ENCODE measurements around the gene DSG2.

Gene DSG2

DNA sequence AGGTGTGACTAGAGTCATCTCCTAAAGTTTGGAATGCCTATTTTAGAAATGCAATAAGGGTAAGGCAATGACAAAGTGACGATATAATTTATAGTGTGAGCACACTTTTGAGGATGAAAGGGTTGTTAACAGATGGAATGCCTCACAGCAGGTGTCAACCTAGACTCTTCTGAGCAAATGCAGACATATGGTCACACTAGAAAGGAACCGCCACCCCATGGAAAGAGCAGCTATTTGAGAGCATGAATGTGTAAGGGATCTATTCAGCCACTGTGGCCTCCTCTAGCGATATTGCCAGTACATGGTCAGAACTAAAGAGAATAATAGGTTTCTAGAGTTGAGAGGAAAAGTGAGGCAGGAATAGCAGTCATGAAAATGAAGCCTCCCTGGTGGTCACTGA, 18.5 kb downstream of the DSG2 start:
- TF ChIP-seq, protein P1, sequence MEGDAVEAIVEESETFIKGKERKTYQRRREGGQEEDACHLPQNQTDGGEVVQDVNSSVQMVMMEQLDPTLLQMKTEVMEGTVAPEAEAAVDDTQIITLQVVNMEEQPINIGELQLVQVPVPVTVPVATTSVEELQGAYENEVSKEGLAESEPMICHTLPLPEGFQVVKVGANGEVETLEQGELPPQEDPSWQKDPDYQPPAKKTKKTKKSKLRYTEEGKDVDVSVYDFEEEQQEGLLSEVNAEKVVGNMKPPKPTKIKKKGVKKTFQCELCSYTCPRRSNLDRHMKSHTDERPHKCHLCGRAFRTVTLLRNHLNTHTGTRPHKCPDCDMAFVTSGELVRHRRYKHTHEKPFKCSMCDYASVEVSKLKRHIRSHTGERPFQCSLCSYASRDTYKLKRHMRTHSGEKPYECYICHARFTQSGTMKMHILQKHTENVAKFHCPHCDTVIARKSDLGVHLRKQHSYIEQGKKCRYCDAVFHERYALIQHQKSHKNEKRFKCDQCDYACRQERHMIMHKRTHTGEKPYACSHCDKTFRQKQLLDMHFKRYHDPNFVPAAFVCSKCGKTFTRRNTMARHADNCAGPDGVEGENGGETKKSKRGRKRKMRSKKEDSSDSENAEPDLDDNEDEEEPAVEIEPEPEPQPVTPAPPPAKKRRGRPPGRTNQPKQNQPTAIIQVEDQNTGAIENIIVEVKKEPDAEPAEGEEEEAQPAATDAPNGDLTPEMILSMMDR (IDR thresholded peaks at IDR 0.05; ENCODE audit: insufficient read depth, low read length, poor library complexity, severe bottlenecking), result no peak
- no peak for DNase-seq (ENCODE audit: extremely low read depth, insufficient read length)
- no peak overlapping the region for H3K4me3 ChIP-seq (replicated peaks; ENCODE audit: low read depth, low read length)
- H3K27me3 ChIP-seq (replicated peaks; ENCODE audit: control insufficient read depth, insufficient read depth, low read length), result no peaks in the 10 kb centered on the region
- H3K36me3 ChIP-seq (ENCODE audit: control insufficient read depth, insufficient read depth, low read length), result no peaks in the 10 kb centered on the region

DNA sequence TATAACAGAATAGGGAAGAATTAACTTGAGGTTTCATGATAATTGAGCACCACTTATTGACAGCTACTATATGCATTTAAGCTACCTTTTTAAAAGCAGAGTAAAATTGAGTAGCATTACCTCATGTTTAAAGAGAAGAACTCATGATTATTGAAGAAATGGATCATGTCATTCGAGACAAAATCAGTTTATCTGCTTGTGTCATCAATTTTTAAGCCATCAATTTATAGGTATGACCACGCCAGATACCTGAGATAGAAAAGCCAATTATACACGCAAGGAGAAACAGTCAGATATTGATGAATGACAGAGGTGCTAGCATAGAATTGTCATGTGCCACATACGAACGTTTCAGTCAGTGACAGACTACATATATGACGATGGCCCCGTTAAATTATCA, 28.4 kb downstream of the DSG2 start:
- no peak overlapping the region for H3K4me3 ChIP-seq (replicated peaks; ENCODE audit: low read depth, low read length)
- no peak for DNase-seq (ENCODE audit: extremely low read depth, insufficient read length)
- TF ChIP-seq, protein P1 (IDR thresholded peaks at IDR 0.05; ENCODE audit: insufficient read depth, low read length, poor library complexity, severe bottlenecking), result no peak
- peaks cover 3% of the 10 kb centered on the region for H3K36me3 ChIP-seq (ENCODE audit: control insufficient read depth, insufficient read depth, low read length)
- H3K27me3 ChIP-seq (replicated peaks; ENCODE audit: control insufficient read depth, insufficient read depth, low read length), result no peaks in the 10 kb centered on the region

DNA sequence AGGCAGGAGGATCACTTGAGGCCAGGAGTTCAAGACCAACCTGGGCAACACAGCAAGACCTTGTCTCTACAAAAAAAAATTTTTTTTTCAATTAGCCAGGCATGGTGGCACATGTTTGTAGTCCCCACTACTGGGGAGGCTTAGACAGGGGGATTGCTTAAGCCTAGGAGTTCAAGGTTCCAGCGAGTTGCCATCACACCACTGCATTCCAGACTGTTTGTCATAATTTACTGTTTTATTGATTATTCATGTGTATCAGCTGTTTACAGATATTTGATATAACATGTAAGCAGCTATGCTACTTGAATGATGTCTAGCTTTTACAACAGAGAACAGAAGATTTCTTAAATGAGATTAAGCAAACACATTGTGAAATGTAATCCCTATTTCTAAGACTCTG, 35.3 kb downstream of the DSG2 start:
- Histone ChIP-seq H3K36me3 (ENCODE audit: control insufficient read depth, insufficient read depth, low read length) (peaks cover 7% of the 10 kb centered on the region), H3K4me3 (replicated peaks; ENCODE audit: low read depth, low read length) (no peak overlapping the region), H3K27me3 (replicated peaks; ENCODE audit: control insufficient read depth, insufficient read depth, low read length) (no peaks in the 10 kb centered on the region)
- no peak for DNase-seq (ENCODE audit: extremely low read depth, insufficient read length)
- TF ChIP-seq, protein P1 (IDR thresholded peaks at IDR 0.05; ENCODE audit: insufficient read depth, low read length, poor library complexity, severe bottlenecking), result no peak

DNA sequence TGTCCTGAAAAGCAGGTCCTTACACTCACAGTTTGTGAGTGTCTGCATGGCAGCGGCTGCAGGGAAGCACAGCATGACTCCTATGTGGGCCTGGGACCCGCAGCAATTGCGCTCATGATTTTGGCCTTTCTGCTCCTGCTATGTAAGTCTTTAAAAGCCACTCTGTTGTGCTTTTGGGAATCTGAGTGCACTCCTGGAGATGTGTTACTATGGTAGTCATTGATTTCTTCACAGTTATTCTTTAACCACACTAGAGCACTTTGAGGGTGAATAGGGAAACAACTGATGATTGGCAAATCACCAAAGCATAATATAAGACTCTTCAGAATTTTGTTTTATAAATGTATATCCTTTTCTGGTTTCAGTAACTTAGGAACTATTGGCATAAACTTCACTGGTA, 40.9 kb downstream of the DSG2 start:
- H3K27me3 ChIP-seq (replicated peaks; ENCODE audit: control insufficient read depth, insufficient read depth, low read length), result no peaks in the 10 kb centered on the region
- no peak for DNase-seq (ENCODE audit: extremely low read depth, insufficient read length)
- H3K36me3 ChIP-seq (ENCODE audit: control insufficient read depth, insufficient read depth, low read length), result peaks cover 12% of the 10 kb centered on the region
- TF ChIP-seq, protein P1 (IDR thresholded peaks at IDR 0.05; ENCODE audit: insufficient read depth, low read length, poor library complexity, severe bottlenecking), result no peak
- H3K4me3 ChIP-seq (replicated peaks; ENCODE audit: low read depth, low read length), result no peak overlapping the region

DNA sequence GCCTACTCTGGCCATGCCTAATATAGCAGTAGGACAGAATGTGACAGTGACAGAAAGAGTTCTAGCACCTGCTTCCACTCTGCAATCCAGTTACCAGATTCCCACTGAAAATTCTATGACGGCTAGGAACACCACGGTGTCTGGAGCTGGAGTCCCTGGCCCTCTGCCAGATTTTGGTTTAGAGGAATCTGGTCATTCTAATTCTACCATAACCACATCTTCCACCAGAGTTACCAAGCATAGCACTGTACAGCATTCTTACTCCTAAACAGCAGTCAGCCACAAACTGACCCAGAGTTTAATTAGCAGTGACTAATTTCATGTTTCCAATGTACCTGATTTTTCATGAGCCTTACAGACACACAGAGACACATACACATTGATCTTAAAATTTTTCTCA, 48.5 kb downstream of the DSG2 start:
- DNase-seq (ENCODE audit: extremely low read depth, insufficient read length), result no peak
- no peak overlapping the region for H3K4me3 ChIP-seq (replicated peaks; ENCODE audit: low read depth, low read length)
- no peaks in the 10 kb centered on the region for H3K27me3 ChIP-seq (replicated peaks; ENCODE audit: control insufficient read depth, insufficient read depth, low read length)
- TF ChIP-seq, protein P1 (IDR thresholded peaks at IDR 0.05; ENCODE audit: insufficient read depth, low read length, poor library complexity, severe bottlenecking), result no peak
- H3K36me3 ChIP-seq (ENCODE audit: control insufficient read depth, insufficient read depth, low read length), result peaks cover 10% of the 10 kb centered on the region

DNA sequence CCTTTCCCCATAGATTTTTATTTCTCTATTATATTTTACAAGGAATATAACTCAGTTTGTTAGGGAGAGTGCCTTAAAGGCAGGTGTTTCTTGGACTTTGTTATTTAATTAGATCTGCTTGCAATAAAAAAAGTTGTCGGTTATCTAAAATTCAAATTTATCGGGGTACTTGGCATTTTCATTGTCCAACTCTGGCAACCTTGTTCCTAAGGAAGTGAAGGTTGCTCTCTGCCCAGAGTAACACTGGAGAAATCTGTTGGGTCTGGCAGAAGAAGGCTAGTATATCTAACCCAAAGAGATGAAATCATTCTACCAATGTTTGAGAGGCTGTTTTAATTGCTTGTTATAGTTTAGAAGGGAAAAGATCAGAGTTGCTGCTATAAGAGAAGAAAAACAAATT, 50.9 kb downstream of the DSG2 start:
- TF ChIP-seq, protein P1 (IDR thresholded peaks at IDR 0.05; ENCODE audit: insufficient read depth, low read length, poor library complexity, severe bottlenecking), result no peak
- Histone ChIP-seq H3K4me3 (replicated peaks; ENCODE audit: low read depth, low read length) (no peak overlapping the region), H3K36me3 (ENCODE audit: control insufficient read depth, insufficient read depth, low read length) (peaks cover 5% of the 10 kb centered on the region), H3K27me3 (replicated peaks; ENCODE audit: control insufficient read depth, insufficient read depth, low read length) (no peaks in the 10 kb centered on the region)
- DNase-seq (ENCODE audit: extremely low read depth, insufficient read length), result no peak

Data from GM06990 (cell line).